GM18907 (cell line): ENCODE measurements around the gene BNC2.
"Not testable (repeated sequence)": the region's sequence is repeated elsewhere in the genome, so short reads cannot be mapped to it uniquely, and the experiment has no call there.

Experiments used
- ATAC-seq: cut with Tn5 transposase; IDR thresholded peaks from one replicate; pipeline ENCODE4 v1.9.1; 2021; ENCODE audit warnings: mild to moderate bottlenecking, moderate library complexity; ENCODE audit not compliant: unreplicated experiment

The BNC2 gene

GRCh38 chr9:16870596-16871335 lies at the start of gene BNC2:
Gene BNC2 (minus strand): TSS chr9:16870670. CDS start chr9:16870648, 22 bp downstream.
- ATAC-seq, result no peak

GRCh38 chr9:16918920-16919319 lies 48.5 kb upstream of the BNC2 start:
- no peak for ATAC-seq

- ATAC-seq, result no peak
These were observed 44.8 kb upstream of the BNC2 start for GRCh38 chr9:16915126-16915831.

GRCh38 chr9:16912197-16912596 lies 41.7 kb upstream of the BNC2 start:
- ATAC-seq, result no peak

GRCh38 chr9:16908206-16908605 lies 37.7 kb upstream of the BNC2 start:
- ATAC-seq, result not testable (repeated sequence)

- no peak for ATAC-seq
These were observed 34.2 kb upstream of the BNC2 start for GRCh38 chr9:16904655-16905054.

GRCh38 chr9:16901590-16901989 lies 31.1 kb upstream of the BNC2 start:
- ATAC-seq, result no peak

GRCh38 chr9:16899606-16900005 lies 29.1 kb upstream of the BNC2 start:
- no peak for ATAC-seq

GRCh38 chr9:16898464-16898863 lies 28.0 kb upstream of the BNC2 start:
- no peak for ATAC-seq

- no peak for ATAC-seq
These were observed 18.1 kb upstream of the BNC2 start for GRCh38 chr9:16888594-16888993.

- ATAC-seq, result no peak
These were observed 15.5 kb upstream of the BNC2 start for GRCh38 chr9:16885931-16886330.

- ATAC-seq, result no peak
These were observed 14.6 kb upstream of the BNC2 start for GRCh38 chr9:16884952-16885513.

GRCh38 chr9:16884373-16884772 lies 13.9 kb upstream of the BNC2 start:
- no peak for ATAC-seq

GRCh38 chr9:16883586-16883985 lies 13.1 kb upstream of the BNC2 start:
- no peak for ATAC-seq

- ATAC-seq, result not testable (repeated sequence)
These were observed 12.0 kb upstream of the BNC2 start for GRCh38 chr9:16882440-16882839.

- ATAC-seq, result no peak
These were observed 8.9 kb upstream of the BNC2 start for GRCh38 chr9:16879416-16879815.

GRCh38 chr9:16877256-16877655 lies 6.8 kb upstream of the BNC2 start:
- ATAC-seq, result no peak

- no peak for ATAC-seq
These were observed 2.8 kb upstream of the BNC2 start for GRCh38 chr9:16873126-16873802.

GRCh38 chr9:16871336-16872151 lies 1.1 kb upstream of the BNC2 start:
- ATAC-seq, result no peak

GRCh38 chr9:16869882-16870595 lies 431 bp downstream of the BNC2 start:
- ATAC-seq, result no peak
